ENCODE measurements around the gene SCARF2. TPM values are rescaled to one million over a fixed set of nuclear protein-coding genes. Genes with fewer than 3 reads are reported as not detected.
"Not testable (repeated sequence)": the region's sequence is repeated elsewhere in the genome, so short reads cannot be mapped to it uniquely, and the experiment has no call there.

Gene SCARF2
- total RNA-seq, 4 donors from 2014 or later, result 6.1 to 9.6 (median 8.4) TPM

DNA sequence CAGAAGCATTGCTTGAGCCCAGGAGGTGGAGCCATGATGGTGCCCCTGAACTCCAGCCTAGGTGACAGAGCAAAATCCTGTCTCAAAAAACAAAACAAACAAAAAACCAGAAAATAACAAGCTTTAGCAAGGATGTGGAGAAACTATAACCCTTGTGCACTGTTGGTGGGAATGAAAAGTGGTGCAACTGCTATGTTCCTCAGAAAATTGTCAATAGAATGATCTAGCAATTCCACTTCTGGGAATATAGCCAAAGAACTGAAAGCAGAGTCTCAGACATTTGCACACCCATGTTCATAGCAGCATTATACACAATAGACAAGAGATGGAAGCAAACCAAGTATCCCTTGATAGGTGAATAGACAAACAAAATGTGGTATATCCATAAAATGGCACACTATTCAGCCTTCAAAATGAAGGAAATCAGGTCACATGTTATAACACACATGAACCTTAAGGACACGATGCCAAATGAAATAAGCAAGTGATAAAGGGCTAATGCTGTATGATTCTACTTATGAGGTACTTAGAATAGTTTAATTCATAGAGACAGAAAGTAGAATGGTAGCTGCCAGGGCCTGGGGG lies 42.1 kb upstream of the SCARF2 start:
- TF ChIP-seq CTCF (IDR thresholded peaks at IDR 0.05) (no peak), POLR2A (IDR thresholded peaks at IDR 0.05) (no peak)
- no peak overlapping the region for H3K4me3 ChIP-seq (ENCODE audit: low read depth, poor library complexity, severe bottlenecking)
- 91 to 97% methylated on average over 1 of the region's 1 CpG for WGBS, 2 donors
- DNase-seq (ENCODE audit: low spot score in 2 of 2), result no peak
- intact Hi-C loops (cut with DNase I; ENCODE audit: low total_unique reads), result no loop called here

DNA sequence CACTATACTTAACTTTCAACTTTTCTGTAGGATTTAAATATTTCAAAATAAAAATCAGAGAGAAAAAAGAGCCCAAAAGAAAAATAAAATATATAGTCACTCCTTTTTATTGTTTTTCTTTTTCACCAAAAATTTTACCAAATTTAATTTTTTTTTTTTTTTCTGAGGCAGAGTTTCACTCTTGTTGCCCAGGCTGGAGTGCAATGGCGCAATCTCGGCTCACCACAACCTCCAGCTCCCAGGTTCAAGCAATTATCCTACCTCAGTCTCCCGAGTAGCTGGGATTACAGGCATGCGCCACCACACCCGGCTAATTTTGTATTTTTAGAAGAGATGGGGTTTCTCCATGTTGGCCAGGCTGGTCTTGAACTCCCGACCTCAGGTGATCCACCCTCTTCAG lies 40.4 kb upstream of the SCARF2 start:
- WGBS, 2 donors, result 93 to 95% methylated on average over 6 of the region's 6 CpGs
- intact Hi-C loops (cut with DNase I; ENCODE audit: low total_unique reads); DNase-seq (ENCODE audit: low spot score in 2 of 2); H3K4me3 ChIP-seq (ENCODE audit: low read depth, poor library complexity, severe bottlenecking): not testable (repeated sequence)

DNA sequence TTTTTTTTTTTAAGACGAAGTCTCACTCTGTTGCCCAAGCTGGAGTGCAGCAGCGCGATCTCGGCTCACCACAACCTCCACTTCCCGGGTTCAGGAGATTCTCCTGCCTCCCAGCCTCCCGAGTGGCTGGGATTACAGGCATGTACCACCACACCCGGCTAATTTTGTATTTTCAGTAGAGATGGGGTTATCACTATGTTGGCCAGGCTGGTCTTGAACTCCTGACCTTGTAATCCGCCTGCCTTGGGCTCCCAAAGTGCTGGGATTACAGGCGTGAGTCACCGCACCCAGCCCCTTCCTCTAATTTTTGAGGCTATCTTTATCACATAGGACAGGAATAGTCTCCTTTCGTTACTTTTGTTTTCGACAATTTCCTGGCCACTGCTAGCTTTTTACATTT lies 37.9 kb upstream of the SCARF2 start:
- intact Hi-C loops (cut with DNase I; ENCODE audit: low total_unique reads); DNase-seq (ENCODE audit: low spot score in 2 of 2); H3K4me3 ChIP-seq (ENCODE audit: low read depth, poor library complexity, severe bottlenecking): not testable (repeated sequence)
- WGBS, 2 donors, result 66 to 72% methylated on average over 12 of the region's 12 CpGs

DNA sequence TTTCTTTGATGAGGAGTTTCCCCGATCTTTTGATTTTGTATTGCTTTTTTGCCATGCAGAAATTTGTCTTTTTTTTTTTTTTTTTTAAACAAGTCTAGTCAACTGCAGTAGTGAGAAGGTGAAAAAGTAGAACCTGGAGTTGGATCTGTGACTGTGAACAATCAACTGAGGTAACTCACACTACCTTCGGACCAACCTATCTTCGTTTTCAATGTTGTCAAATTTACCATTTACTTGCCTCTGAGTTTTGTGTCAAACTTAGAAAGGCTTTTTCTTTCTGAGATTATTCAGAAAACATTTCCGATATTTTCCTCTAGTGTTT lies 37.5 kb upstream of the SCARF2 start:
- intact Hi-C loops (cut with DNase I; ENCODE audit: low total_unique reads), result no loop called here
- H3K4me3 ChIP-seq (ENCODE audit: low read depth, poor library complexity, severe bottlenecking), result no peak overlapping the region
- no peak for TF ChIP-seq CTCF (IDR thresholded peaks at IDR 0.05)
- TF ChIP-seq POLR2A (IDR thresholded peaks at IDR 0.05), result no peak
- DNase-seq (ENCODE audit: low spot score in 2 of 2), result no peak
- WGBS, 2 donors, result 91 to 95% methylated on average over 4 of the region's 4 CpGs

DNA sequence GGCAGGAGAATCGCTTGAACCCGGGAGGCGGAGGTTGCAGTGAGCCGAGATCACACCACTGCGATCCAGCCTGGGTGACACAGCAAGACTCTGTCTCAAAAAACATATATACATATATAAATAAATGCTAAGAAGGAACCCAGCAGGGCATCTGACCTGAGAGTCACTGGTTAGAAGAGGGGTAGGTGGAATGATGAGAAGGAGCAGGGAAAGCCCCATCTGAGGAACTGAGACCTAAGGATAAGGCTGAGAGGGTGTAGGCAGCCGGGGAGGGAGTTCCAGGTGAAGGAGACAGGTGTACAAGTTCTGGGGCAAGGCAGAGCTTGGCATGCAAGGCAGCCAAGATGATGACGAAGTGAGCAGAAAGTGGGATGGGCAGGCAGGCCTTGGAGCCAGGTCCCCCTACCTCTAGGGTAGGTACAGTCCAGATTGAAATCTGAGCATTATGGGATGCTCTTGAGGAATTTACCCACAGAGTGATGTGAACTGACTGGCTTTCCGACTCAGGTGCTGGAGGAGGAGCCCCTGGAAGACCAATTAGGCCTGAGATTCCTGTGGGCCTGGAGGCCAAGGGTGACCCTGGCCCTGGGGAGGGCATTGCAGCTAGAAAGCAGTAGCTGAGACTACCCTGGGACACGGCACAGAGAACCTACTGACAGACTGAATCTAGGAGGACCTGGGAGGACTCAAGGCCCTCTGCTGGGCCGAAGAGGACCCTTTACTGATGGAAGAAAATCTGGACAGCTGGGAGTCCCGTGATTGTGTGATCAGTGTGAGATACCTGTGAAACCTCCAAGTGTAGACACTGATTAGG lies 35.2 kb upstream of the SCARF2 start:
- no peak for TF ChIP-seq CTCF (IDR thresholded peaks at IDR 0.05)
- no peak overlapping the region for H3K4me3 ChIP-seq (ENCODE audit: low read depth, poor library complexity, severe bottlenecking)
- WGBS, 2 donors, result 81 to 87% methylated on average over 11 of the region's 11 CpGs
- no peak for DNase-seq (ENCODE audit: low spot score in 2 of 2)
- intact Hi-C loops (cut with DNase I; ENCODE audit: low total_unique reads), result no loop called here

- DNase-seq (ENCODE audit: low spot score in 2 of 2), result no peak
- 64 to 65% methylated on average over 9 of the region's 9 CpGs for WGBS, 2 donors
Observed at GRCh38 chr22:20471126-20471833, 33.7 kb upstream of the SCARF2 start.

DNA sequence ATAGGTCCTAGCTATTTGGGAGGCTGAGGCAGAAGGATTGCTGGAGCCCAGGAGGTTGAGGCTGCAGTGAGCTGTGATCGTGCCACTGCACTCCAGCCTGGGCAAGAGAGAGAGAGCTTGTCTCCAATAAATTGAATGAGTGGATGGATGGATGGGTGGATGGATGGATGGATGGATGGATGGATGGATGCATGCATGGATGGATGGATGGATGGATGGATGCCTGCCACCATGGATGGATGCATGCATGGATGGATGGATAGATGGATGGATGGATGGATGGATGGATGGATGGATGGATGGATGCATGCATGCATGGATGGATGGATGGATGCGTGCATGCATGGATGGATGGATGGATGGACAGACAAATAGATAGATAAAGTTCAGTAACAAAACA lies 32.9 kb upstream of the SCARF2 start:
- H3K4me3 ChIP-seq (ENCODE audit: low read depth, poor library complexity, severe bottlenecking); intact Hi-C loops (cut with DNase I; ENCODE audit: low total_unique reads); DNase-seq (ENCODE audit: low spot score in 2 of 2): not testable (repeated sequence)
- WGBS, 2 donors, result 96 to 98% methylated on average over 2 of the region's 2 CpGs

More at GRCh38 chr22:20471126-20471833, 33.7 kb upstream of the SCARF2 start:
- intact Hi-C loops (cut with DNase I; ENCODE audit: low total_unique reads), result no loop called here
- no peak overlapping the region for H3K4me3 ChIP-seq (ENCODE audit: low read depth, poor library complexity, severe bottlenecking)
- no peak for TF ChIP-seq POLR2A (IDR thresholded peaks at IDR 0.05)
- no peak for TF ChIP-seq CTCF (IDR thresholded peaks at IDR 0.05)

All from lower leg skin (tissue), 4 donors.